ENCODE data around the gene FYB2. TPM values are rescaled to one million over a fixed set of nuclear protein-coding genes. Genes with fewer than 3 reads are reported as not detected.

The FYB2 gene
- polyA plus RNA-seq, 4 donors: 0.70 to 1.4 (median 1.2) TPM

- DNase-seq (ENCODE audit: low read depth in 4 of 4, low spot score in 2 of 4): no peak
These were observed 16.5 kb upstream of the FYB2 start for GRCh38 chr1:56835657-56836056.

GRCh38 chr1:56834137-56834900 lies 15.1 kb upstream of the FYB2 start:
- no peak for DNase-seq (ENCODE audit: low read depth in 4 of 4, low spot score in 2 of 4)

- DNase-seq (ENCODE audit: low read depth in 4 of 4, low spot score in 2 of 4): no peak
These were observed 13.9 kb upstream of the FYB2 start for GRCh38 chr1:56833088-56833487.

GRCh38 chr1:56831871-56832693 lies 12.9 kb upstream of the FYB2 start:
- peak in 2 of 4 donors; percentile 69 to 74 for DNase-seq (ENCODE audit: low read depth in 4 of 4, low spot score in 2 of 4)

DNA sequence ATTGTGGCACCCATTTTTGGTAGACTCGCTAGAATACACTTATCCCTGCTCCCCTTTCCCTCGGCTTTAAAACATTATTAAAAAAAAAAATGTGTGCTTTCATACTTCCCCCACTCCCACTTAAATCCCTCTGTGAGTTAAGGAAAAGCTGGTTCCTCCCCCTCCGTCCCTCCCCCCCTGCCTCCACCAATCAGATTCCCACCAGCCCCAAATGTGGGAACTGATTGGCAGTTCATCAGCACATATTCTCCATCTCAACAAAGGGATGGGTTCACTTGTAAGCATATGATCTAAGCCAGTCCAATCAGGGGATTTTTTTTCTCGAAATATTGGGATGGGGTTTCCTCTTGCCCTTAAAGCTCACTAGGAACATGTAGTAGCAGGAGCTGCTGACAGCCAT lies 10.8 kb upstream of the FYB2 start:
- no peak for DNase-seq (ENCODE audit: low read depth in 4 of 4, low spot score in 2 of 4)

GRCh38 chr1:56827711-56828110 lies 8.5 kb upstream of the FYB2 start:
- no peak for DNase-seq (ENCODE audit: low read depth in 4 of 4, low spot score in 2 of 4)

GRCh38 chr1:56825436-56825835 lies 6.2 kb upstream of the FYB2 start:
- no peak for DNase-seq (ENCODE audit: low read depth in 4 of 4, low spot score in 2 of 4)

DNA sequence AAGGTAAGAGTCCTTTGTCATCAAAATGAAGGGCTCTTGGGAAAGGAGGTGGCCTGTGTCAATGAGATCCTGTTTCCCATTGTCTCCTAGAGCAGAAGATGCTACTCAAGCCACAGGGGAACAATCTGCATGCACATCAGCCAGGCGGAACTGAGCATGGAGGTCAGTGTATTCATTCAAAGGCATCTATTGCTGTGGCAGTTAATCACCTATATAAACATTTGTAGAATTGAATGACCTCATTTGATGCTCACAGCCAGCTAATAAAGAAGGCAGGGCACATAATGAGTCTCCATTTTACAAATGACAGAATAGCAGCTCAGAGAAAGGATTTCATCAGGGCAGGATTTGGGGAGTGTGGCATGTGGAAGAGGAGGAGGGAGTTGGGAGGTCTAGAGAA lies 5.7 kb upstream of the FYB2 start:
- DNase-seq (ENCODE audit: low read depth in 4 of 4, low spot score in 2 of 4): no peak

DNA sequence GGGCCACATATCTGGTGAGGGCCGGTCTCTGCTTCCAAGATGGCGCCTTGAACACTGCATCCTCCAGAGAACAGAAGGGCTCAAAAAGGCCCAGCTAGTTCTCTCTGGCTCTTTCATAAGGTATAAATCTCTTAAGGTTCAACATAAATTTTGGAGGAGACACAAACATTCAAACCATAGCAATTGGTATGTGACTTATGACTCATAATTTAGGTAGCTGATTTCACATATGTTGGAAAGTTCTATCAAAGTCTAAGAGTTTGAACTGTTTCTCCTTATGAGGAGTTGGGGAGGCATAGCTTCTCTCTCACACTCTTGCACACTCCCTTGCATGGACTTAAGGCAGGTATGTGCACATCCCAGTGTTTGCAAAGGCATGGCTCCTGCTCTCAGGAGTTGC lies 5.1 kb upstream of the FYB2 start:
- no peak for DNase-seq (ENCODE audit: low read depth in 4 of 4, low spot score in 2 of 4)

DNA sequence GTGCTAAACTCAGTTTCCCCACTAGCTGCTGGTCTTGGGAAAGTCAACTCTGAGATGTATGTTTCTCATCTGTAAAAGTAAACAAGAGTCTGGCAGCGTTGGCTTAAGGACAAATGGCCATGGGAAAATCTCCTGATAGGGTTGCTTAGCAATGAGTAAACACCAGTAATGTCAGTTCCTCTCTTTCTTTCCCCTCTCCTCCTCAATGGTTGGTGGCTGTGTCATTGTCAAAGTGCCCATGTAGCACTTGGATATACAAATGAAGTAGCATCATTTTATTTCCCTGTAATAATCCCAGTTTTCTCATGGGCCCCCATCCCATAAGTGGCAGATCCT lies 2.2 kb upstream of the FYB2 start:
- no peak for DNase-seq (ENCODE audit: low read depth in 4 of 4, low spot score in 2 of 4)

GRCh38 chr1:56820755-56821461 lies 1.7 kb upstream of the FYB2 start:
- no peak for DNase-seq (ENCODE audit: low read depth in 4 of 4, low spot score in 2 of 4)

DNA sequence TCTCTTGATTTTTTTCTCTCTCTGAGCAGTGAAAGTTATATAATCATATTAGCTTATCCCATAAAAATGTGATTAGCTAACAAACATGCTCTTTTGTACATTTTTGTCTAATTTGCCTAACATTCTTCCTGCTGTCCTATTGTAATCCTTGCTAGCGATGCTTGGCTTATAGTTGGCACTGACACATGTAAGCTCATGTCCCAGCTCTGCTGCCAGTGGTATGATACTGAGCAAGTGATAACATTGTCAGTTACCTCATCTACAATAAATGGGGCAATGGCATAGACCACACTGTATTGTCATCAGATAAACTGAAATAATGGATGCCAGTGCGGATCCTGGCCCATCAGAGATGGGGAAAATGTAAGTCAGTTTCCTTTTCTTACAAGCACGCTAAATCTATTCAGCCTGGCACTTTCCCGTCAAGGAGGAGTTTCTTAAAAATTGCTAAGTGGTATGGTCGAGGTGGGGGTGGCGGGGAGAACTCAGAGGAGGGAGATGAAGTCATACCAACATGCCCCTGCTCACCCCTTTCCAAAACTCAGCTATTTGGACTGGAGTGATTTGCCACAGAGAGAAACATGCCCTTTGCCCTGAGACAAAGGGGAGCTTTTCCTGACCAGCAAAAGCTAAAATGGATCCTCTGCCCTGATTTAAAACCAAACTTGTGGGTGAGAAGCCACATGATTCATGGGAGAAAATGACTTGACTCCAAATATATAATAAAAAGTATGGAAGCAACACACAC lies 1.3 kb downstream of the FYB2 start:
- no peak for DNase-seq (ENCODE audit: low read depth in 4 of 4, low spot score in 2 of 4)

DNA sequence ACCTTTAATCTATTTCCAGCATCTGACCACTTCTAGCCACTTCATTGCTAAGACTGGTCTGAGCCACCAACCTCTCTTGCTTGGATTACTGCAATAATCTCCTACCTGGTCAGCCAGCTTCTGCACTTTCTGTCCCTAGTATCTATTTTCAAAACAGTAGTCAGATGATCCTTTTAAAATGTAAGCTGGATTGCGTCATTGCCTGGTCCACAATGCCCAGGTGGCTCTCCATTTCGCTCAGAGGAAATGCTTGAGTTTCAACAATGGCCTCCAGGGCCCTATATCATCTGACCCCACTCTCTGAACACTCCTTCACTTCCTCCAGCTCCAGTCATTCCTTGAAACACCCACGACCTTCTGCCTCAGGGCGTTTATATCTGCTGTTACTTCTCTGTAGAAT lies 2.3 kb downstream of the FYB2 start:
- DNase-seq (ENCODE audit: low read depth in 4 of 4, low spot score in 2 of 4): no peak

DNA sequence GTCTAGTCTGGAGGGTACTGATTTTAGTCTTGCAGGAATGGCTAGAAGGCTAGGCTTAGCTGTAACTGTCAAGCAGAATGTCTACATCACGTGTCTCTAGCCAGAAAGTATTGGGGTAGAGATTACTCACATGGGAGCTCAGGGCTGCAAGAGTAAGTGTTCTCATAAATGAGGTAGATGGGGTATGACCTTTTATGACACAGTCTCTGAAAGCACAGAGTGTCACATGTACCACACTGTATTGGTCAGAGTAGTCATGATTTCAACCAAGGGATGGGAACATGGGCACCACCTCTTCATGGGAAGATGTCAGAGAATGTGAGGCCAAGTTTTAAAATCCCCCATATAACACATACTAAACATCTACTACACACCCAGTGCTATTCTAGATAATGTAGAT lies 2.9 kb downstream of the FYB2 start:
- DNase-seq (ENCODE audit: low read depth in 4 of 4, low spot score in 2 of 4): no peak

- no peak for DNase-seq (ENCODE audit: low read depth in 4 of 4, low spot score in 2 of 4)
These were observed 5.0 kb downstream of the FYB2 start for GRCh38 chr1:56814205-56814604.

DNA sequence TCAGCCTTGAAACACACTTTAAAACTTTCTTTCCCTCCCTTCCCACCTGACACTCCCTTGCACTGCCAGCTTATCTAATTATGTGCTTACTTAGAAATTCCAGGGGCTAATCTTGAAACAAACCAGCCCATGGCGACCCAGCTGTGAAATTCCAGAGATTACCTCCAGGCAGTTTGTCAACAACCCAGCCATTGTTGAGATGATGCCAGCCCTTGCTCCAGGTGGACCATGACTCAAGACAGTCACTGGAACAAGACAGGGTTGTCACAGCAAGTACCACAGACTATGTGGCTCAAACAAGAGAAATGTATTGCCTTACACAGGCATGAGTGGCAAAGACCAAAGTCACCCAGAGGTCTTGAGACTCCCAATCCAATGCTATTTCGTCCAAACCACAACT lies 7.9 kb downstream of the FYB2 start:
- DNase-seq (ENCODE audit: low read depth in 4 of 4, low spot score in 2 of 4): no peak

GRCh38 chr1:56808410-56808809 lies 10.8 kb downstream of the FYB2 start:
- DNase-seq (ENCODE audit: low read depth in 4 of 4, low spot score in 2 of 4): no peak

DNA sequence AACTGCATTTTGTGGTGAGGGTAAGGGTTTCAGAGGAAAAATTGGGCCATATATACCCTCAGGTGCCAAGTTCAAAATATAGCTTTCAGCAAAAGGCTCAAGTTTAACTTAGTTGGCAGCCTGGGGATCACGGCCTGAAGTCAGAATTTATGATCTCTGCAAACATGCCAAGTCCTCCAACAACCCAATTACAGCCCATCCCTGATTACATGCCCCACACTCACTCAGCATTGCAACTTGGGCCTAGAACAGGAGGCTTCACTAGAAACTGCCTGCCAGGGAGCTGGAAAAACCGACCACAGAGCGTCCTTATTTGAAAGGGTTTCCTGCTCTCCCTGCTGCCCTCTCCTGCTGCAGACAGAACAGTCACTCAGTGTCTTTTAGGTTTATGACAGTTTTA lies 12.4 kb downstream of the FYB2 start:
- DNase-seq (ENCODE audit: low read depth in 4 of 4, low spot score in 2 of 4): no peak

GRCh38 chr1:56803561-56804156 lies 15.5 kb downstream of the FYB2 start:
- DNase-seq (ENCODE audit: low read depth in 4 of 4, low spot score in 2 of 4): no peak

DNA sequence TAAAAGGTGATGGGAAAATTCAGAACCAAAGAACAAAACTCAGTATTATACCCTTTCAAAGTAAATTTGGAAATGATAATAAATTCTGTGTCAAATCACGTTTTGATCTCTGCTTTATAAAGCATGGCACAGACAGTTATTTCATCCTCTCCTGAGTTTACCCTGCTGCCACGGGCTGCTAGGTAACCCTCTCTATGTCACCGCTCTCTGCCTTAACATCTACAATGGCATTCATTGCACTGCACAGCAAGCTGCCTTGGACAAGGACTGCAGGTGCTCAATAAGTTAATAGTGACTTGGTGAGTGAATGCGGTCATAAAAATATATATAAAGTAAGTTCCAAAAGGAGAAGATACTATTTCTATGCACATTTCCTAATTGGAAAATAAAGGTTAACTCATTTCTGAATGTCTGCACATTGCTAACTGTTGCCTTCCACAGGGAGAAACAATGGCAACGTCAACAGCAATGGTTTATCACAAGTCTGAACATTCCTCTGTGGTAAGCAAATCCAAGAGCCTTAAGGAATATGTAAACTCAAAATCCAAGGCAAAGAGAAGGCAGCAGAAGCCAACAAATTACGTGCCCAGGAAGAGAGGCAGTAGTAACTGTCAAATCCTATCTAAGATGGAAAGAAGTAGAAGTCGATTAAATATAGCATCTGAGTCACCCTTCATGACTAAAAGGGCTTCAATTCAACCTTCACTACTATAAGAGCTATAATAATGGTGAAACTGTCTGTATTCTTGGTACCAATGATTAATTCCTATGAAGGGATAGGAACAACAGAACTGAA lies 19.4 kb downstream of the FYB2 start:
- DNase-seq (ENCODE audit: low read depth in 4 of 4, low spot score in 2 of 4): no peak

Data from left renal cortex interstitium (tissue), 4 donors.